ENCODE measurements around the gene TNFAIP8L1. TPM values are rescaled to one million over a fixed set of nuclear protein-coding genes. Genes with fewer than 3 reads are reported as not detected.
A peak's percentile ranks its signal among the peaks of the same experiment; 100 is the strongest.

Gene TNFAIP8L1
- total and polyA plus RNA-seq, 2 of the 8 experiments (the other 6 are each of a cell fraction or from before 2014, with no cell fraction given) = 3.2 to 6.1 TPM

GRCh38 chr19:4660181-4660791 lies 21.0 kb downstream of the TNFAIP8L1 start:
- H3K9ac ChIP-seq (replicated peaks in 1 of 4; ENCODE audit: extremely low read depth in 1 of 4, low read depth in 3 of 4, low read length in 3 of 4) = no peak overlapping the region
- H3K9me3 ChIP-seq (ENCODE audit: insufficient read depth in 2 of 2, low read depth in 1 of 2, low read length in 1 of 2) = no peaks in the 10 kb centered on the region
- ChIA-PET POLR2A (ENCODE audit: partially characterized antibody) (interaction anchor here (0.6 to 1.7 kb wide), 3 partner anchors 9 to 30 kb away, joined by 3 to 5 read pairs (median 3); no protein-coding TSS in a partner anchor), CTCF (ENCODE audit: partially characterized antibody) (interaction anchor here (0.6 to 3.0 kb wide), 10 partner anchors 9 to 181 kb away, joined by 3 to 17 read pairs (median 4); no protein-coding TSS in a partner anchor)
- no peak overlapping the region for H4K91ac ChIP-seq (replicated peaks; ENCODE audit: insufficient read length, low read length)
- no peak overlapping the region for H3K4me3 ChIP-seq (ENCODE audit: extremely low read depth in 1 of 4, insufficient read depth in 2 of 4, low read depth in 3 of 4, low read length in 4 of 4)
- H4K8ac ChIP-seq (ENCODE audit: extremely low read depth, insufficient read depth, low read length) = peak overlapping the region; percentile 79; the same call in 1 of the 2 replicates
- peak; percentile 51 to 64 for TF ChIP-seq RAD21 (IDR thresholded peaks at IDR 0.05 in 1 of 2, conservative IDR thresholded peaks at IDR 0.05 in 1 of 2; ENCODE audit: low read depth in 2 of 2, low read length in 2 of 2)
- TF ChIP-seq TAF7 (optimal IDR thresholded peaks at IDR 0.05; ENCODE audit: borderline replicate concordance, low read depth, low read length) = no peak
- TF ChIP-seq CTCF (IDR thresholded peaks at IDR 0.05; ENCODE audit: control extremely low read depth in 1 of 3, insufficient read depth in 1 of 3, low read depth in 1 of 3, low read length in 3 of 3) = peak; percentile 57 to 80 (median 68)
- TF ChIP-seq KDM1A (IDR thresholded peaks at IDR 0.05; ENCODE audit: borderline replicate concordance, low read length) = no peak
- no peak for TF ChIP-seq BRCA1 (IDR thresholded peaks at IDR 0.05; ENCODE audit: low read depth, low read length)
- no peak for TF ChIP-seq TAF1 (IDR thresholded peaks at IDR 0.05; ENCODE audit: low read depth, low read length)
- no peak overlapping the region for H3K4ac ChIP-seq (replicated peaks; ENCODE audit: insufficient read length, low read depth, low read length)
- H3K79me2 ChIP-seq (ENCODE audit: control insufficient read depth in 1 of 2, insufficient read depth in 2 of 2, low read length in 2 of 2) = no peaks in the 10 kb centered on the region
- no peak overlapping the region for H2BK12ac ChIP-seq (ENCODE audit: low read depth, low read length)
- no peak for FAIRE-seq
- H3K18ac ChIP-seq (ENCODE audit: extremely low read depth, low read length) = no peak overlapping the region
- no peak overlapping the region for H3K23ac ChIP-seq (ENCODE audit: insufficient read length)
- H3K27ac ChIP-seq (ENCODE audit: low read depth, low read length) = no peak overlapping the region
- peak in 1 of 2 experiments; percentile 67 for DNase-seq (ENCODE audit: low read depth in 1 of 2, low spot score in 2 of 2)
- H2BK5ac ChIP-seq (ENCODE audit: low read depth, low read length) = no peak overlapping the region
- no peak overlapping the region for H3K14ac ChIP-seq (ENCODE audit: insufficient read length)
- H4K5ac ChIP-seq (ENCODE audit: insufficient read length, low read depth, low read length) = no peak overlapping the region
- H3K56ac ChIP-seq (replicated peaks; ENCODE audit: insufficient read length, low read depth, low read length) = no peak overlapping the region
- H2AFZ ChIP-seq (ENCODE audit: low read length) = no peak overlapping the region
- peaks cover 2% of the 10 kb centered on the region; the same call in 1 of the 2 replicates for H3K23me2 ChIP-seq (ENCODE audit: low read depth, low read length)
- H2AK5ac ChIP-seq (ENCODE audit: low read depth, low read length) = no peak overlapping the region
- no peak overlapping the region for H2BK15ac ChIP-seq (ENCODE audit: low read length)
- H3K79me1 ChIP-seq (ENCODE audit: low read depth, low read length) = no peaks in the 10 kb centered on the region; the same call in 1 of the 2 replicates
- peaks cover 0 to 8% of the 10 kb centered on the region in 2 experiments for H4K20me1 ChIP-seq (replicated peaks in 1 of 2; ENCODE audit: control insufficient read depth in 1 of 2, insufficient read depth in 2 of 2, low read length in 2 of 2)
- H3K4me1 ChIP-seq (replicated peaks in 1 of 4; ENCODE audit: control insufficient read depth in 3 of 4, insufficient read depth in 4 of 4, low read length in 3 of 4) = no peaks in the 10 kb centered on the region
- no peaks in the 10 kb centered on the region for H3K27me3 ChIP-seq (replicated peaks in 1 of 4; ENCODE audit: control insufficient read depth in 3 of 4, extremely low read depth in 1 of 4, insufficient read depth in 3 of 4, low read length in 3 of 4)
- H3K4me2 ChIP-seq (ENCODE audit: insufficient read depth in 1 of 2, low read depth in 2 of 2, low read length in 2 of 2) = no peak overlapping the region
- H2BK20ac ChIP-seq (ENCODE audit: low read length) = no peak overlapping the region
- H3K36me3 ChIP-seq (ENCODE audit: control insufficient read depth in 2 of 4, insufficient read depth in 4 of 4, low read length in 3 of 4) = peaks cover 2 to 10% (median 8%) of the 10 kb centered on the region in 4 experiments; a peak in 6 of 8 replicates
- WGBS, 2 experiments (ENCODE audit: extremely low coverage in 1 of 2, insufficient coverage in 1 of 2, insufficient read length in 1 of 2, insufficient replicate concordance in 2 of 2, low coverage in 1 of 2, low lambda C conversion rate in 2 of 2, missing lambda C conversion rate in 1 of 2) = 88% methylated on average over 15 of the region's 15 CpGs; no CpG with 5 or more reads in 1 of the 2 experiments
- no peak overlapping the region for H2BK120ac ChIP-seq (replicated peaks; ENCODE audit: low read depth, low read length)
